Parathyroid adenoma (tissue), 2 donors: Measurements from ENCODE around the gene CYTH2.

Experiments
- H2AFZ ChIP-seq: fragments of 300-600 bp; sonication (generic); one replicate; pipeline ENCODE4 v1.7.0; 2017; ENCODE audit warnings: antibody characterized with exemption, mild to moderate bottlenecking
- H3K27ac ChIP-seq: fragments of 300-600 bp; sonication (generic); one replicate; pipeline ENCODE4 v1.7.0; 2017
- H3K27me3 ChIP-seq: fragments of 300-600 bp; sonication (generic); one replicate; pipeline ENCODE4 v1.7.0; 2017; ENCODE audit warnings: low read length; ENCODE audit not compliant: control insufficient read depth, insufficient read depth
- H3K36me3 ChIP-seq: fragments of 300-600 bp; sonication (generic); one replicate; pipeline ENCODE4 v1.7.0; 2017; ENCODE audit warnings: low read length; ENCODE audit not compliant: control insufficient read depth, insufficient read depth
- H3K4me1 ChIP-seq: fragments of 300-600 bp; sonication (generic); one replicate; pipeline ENCODE4 v1.7.0; 2017; ENCODE audit warnings: control low read depth
- H3K4me2 ChIP-seq: fragments of 300-600 bp; sonication (generic); one replicate; pipeline ENCODE4 v1.7.0; 2017; ENCODE audit warnings: low read length
- H3K4me3 ChIP-seq: fragments of 300-600 bp; sonication (generic); one replicate; pipeline ENCODE4 v1.7.0; 2017; ENCODE audit warnings: low read depth, low read length
- H3K79me2 ChIP-seq: fragments of 300-600 bp; sonication (generic); one replicate; pipeline ENCODE4 v1.7.0; 2017; ENCODE audit warnings: control low read depth
- H3K9ac ChIP-seq: fragments of 300-600 bp; sonication (generic); one replicate; pipeline ENCODE4 v1.7.0; 2017; ENCODE audit warnings: mild to moderate bottlenecking
- H3K9me3 ChIP-seq: fragments of 300-600 bp; sonication (generic); one replicate; pipeline ENCODE4 v1.7.0; 2017; ENCODE audit warnings: low read length; ENCODE audit not compliant: control insufficient read depth
- CTCF ChIP-seq: fragments of 300-600 bp; sonication (generic); IDR thresholded peaks from one replicate; pipeline ENCODE4 v1.7.0; 2017; ENCODE audit warnings: antibody characterized with exemption, mild to moderate bottlenecking
- donor health status: primary hyperparathyroidism.

CYTH2 gene

GRCh38 chr19:48461982-48462655 lies 7.0 kb upstream of the CYTH2 start:
- Histone ChIP-seq H3K27me3 (no peaks in the 10 kb centered on the region), H3K9me3 (no peaks in the 10 kb centered on the region), H3K27ac (no peak overlapping the region), H3K4me3 (no peak overlapping the region), H2AFZ (no peak overlapping the region), H3K9ac (no peak overlapping the region), H3K36me3 (no peaks in the 10 kb centered on the region), H3K4me2 (no peak overlapping the region), H3K79me2 (no peaks in the 10 kb centered on the region), H3K4me1 (no peaks in the 10 kb centered on the region)
- no peak for TF ChIP-seq CTCF

GRCh38 chr19:48465215-48465614 lies 4.0 kb upstream of the CYTH2 start:
- no peaks in the 10 kb centered on the region for H3K9me3 ChIP-seq
- TF ChIP-seq CTCF, result no peak
- H3K4me1 ChIP-seq, result no peaks in the 10 kb centered on the region
- no peaks in the 10 kb centered on the region for H3K36me3 ChIP-seq
- no peak overlapping the region for H3K27ac ChIP-seq
- H3K79me2 ChIP-seq, result peaks cover 4% of the 10 kb centered on the region
- H2AFZ ChIP-seq, result no peak overlapping the region
- H3K27me3 ChIP-seq, result no peaks in the 10 kb centered on the region
- H3K4me3 ChIP-seq, result no peak overlapping the region
- no peak overlapping the region for H3K4me2 ChIP-seq
- H3K9ac ChIP-seq, result no peak overlapping the region

DNA sequence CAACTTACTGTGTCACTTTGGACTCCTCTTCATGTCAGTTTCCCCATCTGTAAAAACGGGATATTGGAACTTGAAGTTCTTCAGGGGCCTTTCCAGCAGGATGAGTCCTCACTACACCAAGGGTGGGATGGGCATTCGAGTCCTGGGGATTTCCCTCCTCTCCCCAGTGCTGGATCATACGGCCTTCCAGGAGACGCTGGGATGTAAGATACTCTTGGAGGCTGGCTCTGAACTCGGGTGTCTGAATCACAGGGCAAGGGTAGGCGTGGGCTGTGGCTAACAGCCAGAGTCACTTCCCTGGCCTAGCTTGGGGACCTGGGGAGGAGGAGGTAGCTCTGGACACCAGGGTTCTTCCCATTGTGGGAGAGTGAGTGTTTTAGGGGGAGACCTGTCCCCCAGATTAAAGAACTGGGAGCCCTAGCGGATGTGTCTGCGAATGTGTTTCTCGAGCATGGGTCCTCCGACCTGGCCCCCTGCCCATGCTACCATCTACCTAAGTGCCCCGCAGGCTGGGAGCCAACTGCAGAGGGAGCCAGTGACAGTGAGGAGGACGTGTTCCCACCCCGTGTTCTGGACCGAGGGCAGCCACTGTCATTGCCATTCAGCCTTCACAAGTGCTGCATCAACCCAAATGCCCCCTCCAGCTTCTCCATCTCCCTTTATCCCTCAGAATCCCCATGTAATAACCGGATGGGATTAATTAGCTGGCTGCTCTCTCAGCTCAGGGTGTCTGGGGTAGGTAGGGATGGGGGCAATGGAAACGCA lies 2.4 kb upstream of the CYTH2 start:
- H3K27me3 ChIP-seq, result no peaks in the 10 kb centered on the region
- no peaks in the 10 kb centered on the region for H3K4me1 ChIP-seq
- no peak overlapping the region for H3K9ac ChIP-seq
- H3K9me3 ChIP-seq, result no peaks in the 10 kb centered on the region
- no peak overlapping the region for H3K27ac ChIP-seq
- no peak overlapping the region for H3K4me3 ChIP-seq
- H3K36me3 ChIP-seq, result no peaks in the 10 kb centered on the region
- TF ChIP-seq CTCF, result no peak
- H3K79me2 ChIP-seq, result peaks cover 7% of the 10 kb centered on the region
- H3K4me2 ChIP-seq, result no peak overlapping the region
- no peak overlapping the region for H2AFZ ChIP-seq

GRCh38 chr19:48468772-48469288 lies 339 bp upstream of the CYTH2 start:
- no peak for TF ChIP-seq CTCF
- H3K79me2 ChIP-seq, result peaks cover 7% of the 10 kb centered on the region
- H3K27me3 ChIP-seq, result no peaks in the 10 kb centered on the region
- peak overlapping the region; percentile 96 for H3K4me2 ChIP-seq
- H3K9ac ChIP-seq, result no peak overlapping the region
- peak overlapping the region; percentile 97 for H3K27ac ChIP-seq
- peak overlapping the region; percentile 98 for H3K4me3 ChIP-seq
- H3K9me3 ChIP-seq, result no peaks in the 10 kb centered on the region
- peaks cover 8% of the 10 kb centered on the region for H3K4me1 ChIP-seq
- H2AFZ ChIP-seq, result peak overlapping the region; percentile 91
- H3K36me3 ChIP-seq, result no peaks in the 10 kb centered on the region
